GM12892 (cell line): ENCODE measurements around the gene FAM89B.

ENCODE experiments used
- DNase-seq: peaks from one replicate; pipeline ENCODE4 v3.0.0; 2011; ENCODE audit not compliant: insufficient read length
- FAIRE-seq: peaks from 2 replicates; lab custom pipeline; 2011; peaks lifted over from hg19 to GRCh38; lab: Jason Lieb, UNC
- POLR2A ChIP-seq: IDR thresholded peaks from 2 replicates; pipeline ENCODE4 v1.6.1; 2011; ENCODE audit warnings: low read depth, low read length, control low read depth
- POLR2AphosphoS5 ChIP-seq: IDR thresholded peaks from 2 replicates; pipeline ENCODE4 v1.6.1; 2011; ENCODE audit warnings: low read depth, low read length, control low read depth
- TAF1 ChIP-seq: IDR thresholded peaks from 2 replicates; pipeline ENCODE4 v1.6.1; 2011; ENCODE audit warnings: low read depth, mild to moderate bottlenecking, control low read depth, low read length, borderline replicate concordance

Gene FAM89B

DNA sequence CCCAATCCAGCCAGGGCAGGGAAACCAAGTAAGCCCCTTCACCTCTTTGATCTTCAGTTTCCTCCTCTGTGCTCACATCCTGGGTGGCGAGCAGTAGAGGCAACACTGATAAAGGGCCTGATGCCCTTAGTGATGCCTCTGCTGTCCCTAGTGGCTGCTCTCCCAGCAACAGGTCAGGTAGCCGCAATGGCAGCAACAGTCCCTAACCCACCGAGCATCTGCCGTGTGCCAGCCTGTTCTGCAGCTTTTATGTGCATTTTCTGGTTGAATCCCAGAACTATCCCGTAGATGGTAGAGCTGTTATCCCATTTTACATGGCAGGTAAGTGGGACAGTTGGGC is 42.2 kb upstream of the FAM89B start:
- no peak for DNase-seq
- no peak for TF ChIP-seq POLR2A
- TF ChIP-seq POLR2AphosphoS5 = no peak
- TF ChIP-seq TAF1 = no peak
- peak; percentile 57 for FAIRE-seq

DNA sequence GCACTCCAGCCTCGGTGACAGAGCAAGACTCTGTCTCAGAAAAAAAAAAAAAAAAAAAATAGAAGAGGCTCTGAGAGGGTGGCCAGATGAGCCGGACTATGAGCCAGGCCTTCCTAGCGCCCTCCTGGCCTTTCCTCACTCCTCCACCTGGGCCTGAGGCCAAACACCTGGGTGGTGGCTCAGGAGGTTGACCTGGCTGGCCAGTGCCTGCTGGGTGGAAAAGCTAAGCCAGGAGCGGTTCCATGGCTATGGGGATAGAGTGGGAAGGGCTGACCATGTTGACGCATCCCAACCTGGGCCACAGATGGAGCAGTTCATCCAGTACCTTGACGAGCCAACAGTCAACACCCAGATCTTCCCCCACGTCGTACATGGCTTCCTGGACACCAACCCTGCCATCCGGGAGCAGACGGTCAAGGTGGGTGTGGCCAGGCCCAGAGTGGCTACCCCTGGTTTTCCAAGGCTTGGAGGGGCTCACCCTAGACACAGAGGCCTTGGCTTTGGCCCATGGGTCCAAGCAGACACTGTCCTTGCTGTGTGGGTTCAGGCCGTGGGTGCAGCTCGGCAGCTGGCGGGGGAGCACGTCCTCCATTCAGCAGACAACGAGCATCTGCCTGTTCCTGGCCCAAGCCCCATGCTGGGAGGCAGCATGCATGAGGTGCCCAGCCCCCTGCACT is 39.8 kb upstream of the FAM89B start:
- TF ChIP-seq POLR2AphosphoS5 = no peak
- no peak for TF ChIP-seq POLR2A
- no peak for TF ChIP-seq TAF1
- FAIRE-seq (no peak), DNase-seq (no peak)

DNA sequence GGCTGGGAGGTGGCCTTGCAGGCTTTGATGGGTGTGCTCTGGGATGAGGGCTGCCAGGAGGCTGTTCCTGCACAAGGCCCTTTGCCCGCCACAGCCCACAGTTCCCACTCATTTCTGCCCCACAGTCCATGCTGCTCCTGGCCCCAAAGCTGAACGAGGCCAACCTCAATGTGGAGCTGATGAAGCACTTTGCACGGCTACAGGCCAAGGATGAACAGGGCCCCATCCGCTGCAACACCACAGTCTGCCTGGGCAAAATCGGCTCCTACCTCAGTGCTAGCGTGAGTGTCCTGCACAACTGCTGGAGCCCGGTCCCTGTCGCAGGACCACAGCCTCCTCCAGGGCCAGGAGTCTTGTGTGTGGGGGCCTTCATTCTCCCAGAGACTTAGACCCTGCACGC is 37.2 kb upstream of the FAM89B start:
- TF ChIP-seq POLR2A = no peak
- TF ChIP-seq POLR2AphosphoS5 = no peak
- no peak for TF ChIP-seq TAF1
- FAIRE-seq (no peak), DNase-seq (no peak)

DNA sequence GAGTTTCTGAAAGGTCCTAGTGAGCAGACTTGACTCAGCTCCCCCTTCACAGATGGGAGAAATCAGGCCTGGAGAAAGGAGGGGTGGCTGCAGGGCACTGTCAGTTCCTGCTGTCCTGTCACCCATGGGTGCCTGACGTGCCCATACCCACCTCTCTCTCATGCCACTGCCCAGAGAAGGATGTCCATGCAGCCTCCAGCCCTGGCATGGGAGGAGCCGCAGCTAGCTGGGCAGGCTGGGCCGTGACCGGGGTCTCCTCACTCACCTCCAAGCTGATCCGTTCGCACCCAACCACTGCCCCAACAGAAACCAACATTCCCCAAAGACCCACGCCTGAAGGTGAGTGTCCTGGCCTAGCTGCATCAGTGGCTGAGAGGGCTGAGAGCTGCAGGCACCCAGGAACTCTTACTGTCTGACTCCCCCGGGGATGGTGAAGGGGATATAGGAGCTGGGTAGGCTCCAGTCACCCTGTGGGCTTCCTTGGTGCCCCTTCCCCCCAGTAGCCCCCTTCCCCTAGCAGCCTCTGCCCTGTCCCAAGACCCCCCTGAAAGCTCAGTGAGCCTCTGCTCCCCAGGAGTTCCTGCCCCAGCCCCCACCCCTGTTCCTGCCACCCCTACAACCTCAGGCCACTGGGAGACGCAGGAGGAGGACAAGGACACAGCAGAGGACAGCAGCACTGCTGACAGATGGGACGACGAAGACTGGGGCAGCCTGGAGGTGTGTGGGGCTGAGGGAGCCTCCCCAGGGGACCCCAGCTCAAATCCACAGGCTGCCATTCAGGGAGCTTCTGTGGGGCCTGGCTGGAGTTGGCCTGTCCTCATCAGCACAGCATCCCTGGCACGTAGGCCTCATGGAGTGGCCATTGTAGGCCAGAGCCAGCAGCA is 35.7 kb upstream of the FAM89B start:
- TF ChIP-seq POLR2A (0 out of 2 replicates have a peak, but pooled peaks have one; percentile 10), TAF1 (no peak), POLR2AphosphoS5 (peak; percentile 11; the same call in 1 of the 2 replicates)
- no peak for FAIRE-seq
- no peak for DNase-seq

DNA sequence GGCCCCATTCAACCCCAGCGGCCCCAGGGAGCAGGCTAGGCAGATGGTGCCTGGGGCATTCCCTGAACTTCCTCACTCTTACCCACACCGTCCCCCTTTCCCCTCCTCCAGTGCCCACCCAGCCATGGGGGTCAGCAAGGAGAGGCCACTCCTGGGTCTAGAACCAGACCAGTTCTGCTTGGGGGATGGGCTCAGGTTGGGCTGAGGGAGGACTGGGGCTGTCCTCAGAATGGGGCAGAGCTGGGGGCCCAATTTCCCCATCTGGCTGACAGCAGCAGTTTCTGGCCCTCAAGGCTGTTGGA is 35.1 kb upstream of the FAM89B start:
- no peak for TF ChIP-seq TAF1
- no peak for TF ChIP-seq POLR2AphosphoS5
- TF ChIP-seq POLR2A = no peak
- no peak for DNase-seq
- no peak for FAIRE-seq

DNA sequence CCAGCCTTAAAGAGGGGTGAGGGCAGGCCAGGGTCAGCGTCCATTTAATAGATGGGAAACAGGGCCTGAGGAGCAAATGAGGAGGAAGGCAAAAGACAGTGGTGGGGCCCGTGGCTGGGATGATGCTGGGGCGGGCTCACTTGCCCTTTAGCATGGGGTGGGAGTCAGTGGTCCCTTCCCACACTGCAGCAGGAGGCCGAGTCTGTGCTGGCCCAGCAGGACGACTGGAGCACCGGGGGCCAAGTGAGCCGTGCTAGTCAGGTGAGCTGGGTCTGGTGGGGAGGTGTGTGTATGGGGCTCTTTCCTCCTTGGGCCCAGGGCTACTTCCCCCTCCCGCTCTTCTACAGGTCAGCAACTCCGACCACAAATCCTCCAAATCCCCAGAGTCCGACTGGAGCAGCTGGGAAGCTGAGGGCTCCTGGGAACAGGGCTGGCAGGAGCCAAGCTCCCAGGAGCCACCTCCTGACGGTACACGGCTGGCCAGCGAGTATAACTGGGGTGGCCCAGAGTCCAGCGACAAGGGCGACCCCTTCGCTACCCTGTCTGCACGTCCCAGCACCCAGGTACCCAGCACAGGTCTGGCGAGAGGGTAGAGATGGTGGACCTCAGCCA is 34.6 kb upstream of the FAM89B start:
- DNase-seq = no peak
- no peak for FAIRE-seq
- TF ChIP-seq POLR2A = no peak
- TF ChIP-seq TAF1 = no peak
- TF ChIP-seq POLR2AphosphoS5 = no peak

DNA sequence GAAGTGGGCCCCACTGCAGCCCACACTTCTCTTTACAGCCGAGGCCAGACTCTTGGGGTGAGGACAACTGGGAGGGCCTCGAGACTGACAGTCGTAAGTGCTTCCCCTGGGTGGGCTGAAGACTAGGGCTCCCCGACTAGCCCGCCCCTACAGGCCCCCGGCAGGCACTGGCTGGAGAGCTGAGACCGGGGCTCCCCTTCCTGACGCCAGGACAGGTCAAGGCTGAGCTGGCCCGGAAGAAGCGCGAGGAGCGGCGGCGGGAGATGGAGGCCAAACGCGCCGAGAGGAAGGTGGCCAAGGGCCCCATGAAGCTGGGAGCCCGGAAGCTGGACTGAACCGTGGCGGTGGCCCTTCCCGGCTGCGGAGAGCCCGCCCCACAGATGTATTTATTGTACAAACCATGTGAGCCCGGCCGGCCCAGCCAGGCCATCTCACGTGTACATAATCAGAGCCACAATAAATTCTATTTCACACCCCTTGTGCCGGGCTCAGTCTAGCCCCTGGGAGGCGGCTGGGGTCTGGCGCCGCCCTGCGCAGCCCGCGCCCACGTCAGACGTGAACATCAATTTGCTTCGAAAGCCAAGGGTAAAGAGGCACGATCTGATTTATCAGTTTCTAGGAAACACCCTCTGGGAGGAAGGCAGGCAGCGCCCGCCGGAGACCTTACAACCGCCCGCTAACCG is 34.0 kb upstream of the FAM89B start:
- no peak for TF ChIP-seq POLR2A
- no peak for TF ChIP-seq POLR2AphosphoS5
- TF ChIP-seq TAF1 = no peak
- no peak for DNase-seq
- FAIRE-seq = no peak

DNA sequence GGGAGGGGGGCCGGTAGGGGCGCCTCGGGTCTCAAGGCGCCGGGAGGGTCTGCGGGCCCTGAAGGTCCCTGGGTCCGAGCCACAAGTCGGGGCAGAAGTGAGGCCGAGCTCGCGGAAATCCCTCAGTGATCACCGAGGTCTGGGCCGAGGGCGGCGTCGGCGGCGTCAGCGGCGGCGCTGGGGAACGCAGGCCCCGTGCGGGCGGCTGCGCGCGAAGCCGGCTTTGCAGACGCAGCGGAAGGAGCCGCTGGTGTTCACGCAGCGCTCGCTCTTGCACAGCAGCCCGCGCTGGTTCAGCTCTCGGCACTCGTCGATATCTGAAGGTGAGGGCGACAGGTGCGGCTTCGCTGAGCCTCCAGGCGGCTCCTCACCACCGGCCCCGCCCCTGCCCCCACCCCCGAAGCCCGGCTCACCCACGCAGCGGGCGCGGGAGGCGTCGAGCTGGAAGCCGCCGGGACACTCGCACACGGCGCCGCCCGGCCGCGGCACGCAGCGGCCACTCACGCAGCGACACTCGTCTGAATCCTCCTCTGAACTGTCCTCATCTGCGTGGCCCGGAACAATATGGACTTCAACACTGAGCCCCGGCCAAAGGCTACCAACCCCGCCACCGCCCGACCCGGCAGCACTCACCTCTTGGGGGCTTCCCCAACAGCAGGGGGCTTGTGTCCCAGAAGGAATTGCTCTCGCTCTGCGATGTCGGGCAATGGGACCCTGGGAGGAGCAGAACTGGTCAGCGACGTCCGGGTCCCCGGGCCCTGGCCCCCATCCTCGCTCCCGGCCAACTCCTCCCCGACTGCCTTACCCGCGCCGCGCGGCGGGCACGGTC is 33.2 kb upstream of the FAM89B start:
- no peak for TF ChIP-seq TAF1
- TF ChIP-seq POLR2A = peak; percentile 2; the same call in 1 of the 2 replicates
- no peak for TF ChIP-seq POLR2AphosphoS5
- FAIRE-seq (no peak), DNase-seq (no peak)

DNA sequence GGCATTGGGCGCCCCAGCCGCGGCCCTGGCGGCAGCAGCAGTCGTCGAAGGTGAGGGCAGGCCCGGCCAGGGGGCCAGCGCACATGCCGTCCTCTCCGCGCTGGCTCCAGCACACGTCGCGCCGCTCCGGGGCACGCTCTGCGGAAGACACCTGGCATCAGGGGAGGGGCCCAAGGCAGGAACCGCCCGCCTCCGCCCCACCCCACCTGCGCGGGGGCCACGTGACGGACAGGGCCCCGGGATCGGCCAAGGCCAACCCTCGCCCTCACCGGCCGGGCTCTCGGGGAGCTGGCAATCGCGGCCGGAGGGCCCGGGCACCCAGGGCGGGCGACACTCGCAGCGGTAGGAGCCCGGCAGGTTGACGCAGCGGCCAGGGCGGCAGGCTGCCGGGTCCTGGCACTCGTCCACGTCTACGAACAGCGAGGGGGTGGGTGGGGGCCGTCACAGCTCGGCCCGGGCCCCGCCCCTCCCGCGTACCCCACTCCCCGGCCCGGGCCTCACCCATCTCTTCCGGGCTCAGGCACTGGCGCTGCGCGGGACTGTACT is 32.5 kb upstream of the FAM89B start:
- no peak for TF ChIP-seq POLR2AphosphoS5
- no peak for TF ChIP-seq POLR2A
- TF ChIP-seq TAF1 = no peak
- no peak for FAIRE-seq
- peak; percentile 89 for DNase-seq

DNA sequence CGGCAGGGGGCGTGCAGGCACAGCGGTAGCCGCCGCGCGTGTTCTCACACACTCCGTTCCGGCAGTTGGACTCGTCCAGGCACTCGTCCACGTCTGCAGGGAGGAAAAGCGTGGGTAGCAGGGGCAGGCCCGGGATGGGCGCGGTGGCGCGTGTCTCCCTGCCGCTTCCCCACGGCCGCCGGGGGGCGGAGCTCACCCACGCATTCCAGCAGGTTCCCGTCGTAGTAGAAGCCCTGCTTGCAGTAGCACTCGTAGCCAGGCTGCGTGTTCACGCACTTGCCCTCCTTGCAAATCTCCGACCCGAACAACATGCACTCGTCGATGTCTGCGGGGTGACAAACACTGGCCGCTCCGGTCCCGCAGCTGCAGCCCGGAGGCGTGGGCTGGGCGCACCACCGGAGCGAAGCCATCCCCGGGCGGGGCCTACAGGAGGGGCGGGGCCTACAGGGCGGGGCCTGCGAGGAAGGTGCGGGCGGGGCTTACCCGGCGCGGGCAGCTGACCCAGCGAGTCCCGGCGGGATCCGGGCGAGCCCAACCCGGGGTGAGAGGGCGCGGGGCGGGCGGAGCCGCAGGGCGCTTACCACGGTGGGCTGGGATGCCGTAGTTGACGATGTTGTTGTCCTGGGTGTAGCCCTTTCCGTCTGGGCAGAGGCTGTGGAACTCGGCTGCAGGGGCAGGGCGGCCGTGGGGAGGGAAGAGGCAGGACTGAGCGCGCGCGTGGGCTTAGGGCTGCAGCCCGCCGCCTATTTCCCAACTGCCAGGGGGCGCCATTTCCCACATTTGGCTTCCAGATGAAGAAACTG is 31.8 kb upstream of the FAM89B start:
- FAIRE-seq (peak; percentile 100), DNase-seq (peak; percentile 99)

More for the DNA sequence above, 31.8 kb upstream of the FAM89B start:
- TF ChIP-seq TAF1 (no peak), POLR2A (peak; percentile 24; the same call in 1 of the 2 replicates), POLR2AphosphoS5 (no peak)
